HUES6 (cell line): ENCODE results near the gene ADAMTS1.

Experiments
- H3K27ac ChIP-seq: 2 replicates; pipeline ENCODE4 v1.7.0; 2013; ENCODE audit warnings: low read depth, mild to moderate bottlenecking, low read length, inconsistent platforms
- H3K27me3 ChIP-seq: 2 replicates; pipeline ENCODE4 v1.6.1; 2013; ENCODE audit warnings: low read length; ENCODE audit not compliant: control insufficient read depth, insufficient read depth
- H3K36me3 ChIP-seq: 2 replicates; pipeline ENCODE4 v1.6.1; 2013; ENCODE audit warnings: low read length; ENCODE audit not compliant: control insufficient read depth, insufficient read depth
- H3K4me1 ChIP-seq: 2 replicates; pipeline ENCODE4 v1.6.1; 2013; ENCODE audit warnings: low read length; ENCODE audit not compliant: control insufficient read depth, insufficient read depth
- H3K4me3 ChIP-seq: 2 replicates; pipeline ENCODE4 v1.5.1; 2013; ENCODE audit warnings: low read depth, low read length
- H3K9ac ChIP-seq: one replicate; pipeline ENCODE4 v1.6.1; 2013; ENCODE audit warnings: mild to moderate bottlenecking, low read length
- H3K9me3 ChIP-seq: 2 replicates; pipeline ENCODE4 v1.6.1; 2013; ENCODE audit warnings: low read depth, low read length; ENCODE audit not compliant: control insufficient read depth, insufficient read depth

ADAMTS1 gene

DNA sequence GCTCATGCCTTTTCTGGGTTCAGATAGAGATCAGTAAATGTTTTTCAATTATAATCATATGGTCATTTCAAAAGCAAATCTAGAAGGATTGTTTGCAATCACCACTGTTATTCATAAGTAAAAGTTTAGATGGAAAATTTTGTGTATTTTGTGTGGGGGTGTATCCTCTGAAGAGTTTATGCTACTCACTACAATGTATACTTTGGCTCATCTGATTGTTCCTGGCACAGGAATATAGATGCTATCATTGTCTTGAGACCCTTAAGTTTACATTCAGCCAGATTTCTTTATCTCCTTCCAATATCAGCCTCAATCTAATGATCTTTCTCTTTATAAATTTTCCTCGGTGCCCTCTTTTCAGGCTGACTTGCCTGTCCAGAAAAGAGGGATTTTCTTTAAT lies 33.0 kb downstream of the ADAMTS1 start:
- Histone ChIP-seq H3K9ac (no peak overlapping the region), H3K9me3 (no peaks in the 10 kb centered on the region), H3K4me3 (no peak overlapping the region), H3K27ac (no peak overlapping the region), H3K36me3 (no peaks in the 10 kb centered on the region), H3K27me3 (no peaks in the 10 kb centered on the region), H3K4me1 (no peaks in the 10 kb centered on the region)

DNA sequence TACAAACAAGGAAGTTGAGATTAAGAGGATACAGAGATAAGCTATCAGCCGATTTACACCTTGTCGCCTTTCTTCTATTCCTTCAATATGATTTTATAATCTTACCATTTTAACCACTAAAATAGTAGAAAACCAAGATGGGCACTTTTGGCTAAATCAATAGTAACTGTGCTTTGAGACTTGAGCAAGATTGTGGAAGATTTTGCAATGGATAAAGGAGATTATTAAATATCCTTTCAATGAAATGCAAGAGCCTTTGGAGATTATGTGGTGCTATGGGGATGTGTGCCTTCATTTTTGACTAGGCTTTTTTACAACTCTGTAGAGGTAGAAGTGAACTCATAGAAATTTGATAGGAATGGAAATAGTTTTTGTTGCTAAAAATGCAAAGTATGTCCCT lies 33.7 kb downstream of the ADAMTS1 start:
- Histone ChIP-seq H3K27ac (no peak overlapping the region), H3K4me3 (no peak overlapping the region), H3K27me3 (no peaks in the 10 kb centered on the region), H3K36me3 (no peaks in the 10 kb centered on the region), H3K9me3 (no peaks in the 10 kb centered on the region), H3K9ac (no peak overlapping the region), H3K4me1 (no peaks in the 10 kb centered on the region)

DNA sequence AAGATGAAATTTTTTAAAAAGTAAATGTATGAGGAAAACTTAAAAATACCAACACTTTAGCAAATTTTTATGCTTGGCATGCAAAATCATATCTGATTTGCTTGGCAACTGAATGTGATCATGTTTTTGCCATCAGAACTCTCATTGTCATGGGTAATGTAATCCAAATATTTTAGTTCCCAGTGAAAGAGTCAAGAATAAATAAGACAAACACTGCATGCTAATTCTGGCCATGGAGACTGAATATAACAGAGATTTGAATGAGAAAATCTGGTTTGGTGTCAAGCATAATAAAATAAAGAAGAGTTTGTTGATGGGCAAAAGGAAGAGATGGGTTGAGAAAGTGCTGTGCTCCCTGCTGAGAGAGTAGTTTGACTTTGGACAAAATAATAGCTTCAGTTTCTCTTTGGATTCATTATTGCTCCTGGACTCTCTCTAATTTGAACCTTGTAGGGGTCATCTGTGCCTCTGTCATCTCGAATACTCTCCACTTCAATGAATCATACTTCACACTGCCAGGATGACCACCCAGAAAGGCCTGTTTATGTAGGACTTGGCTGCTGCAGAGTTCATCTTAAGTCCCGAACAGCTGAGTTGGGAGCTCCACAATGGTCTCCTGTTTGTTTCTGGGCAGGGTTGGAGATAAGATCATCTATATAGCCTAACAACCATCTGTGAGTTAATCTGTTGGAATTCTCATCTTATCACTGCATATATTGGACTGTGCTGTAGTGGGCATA lies 34.4 kb downstream of the ADAMTS1 start:
- Histone ChIP-seq H3K27ac (no peak overlapping the region), H3K4me1 (no peaks in the 10 kb centered on the region), H3K9ac (no peak overlapping the region), H3K4me3 (no peak overlapping the region), H3K36me3 (no peaks in the 10 kb centered on the region), H3K9me3 (no peaks in the 10 kb centered on the region), H3K27me3 (no peaks in the 10 kb centered on the region)

DNA sequence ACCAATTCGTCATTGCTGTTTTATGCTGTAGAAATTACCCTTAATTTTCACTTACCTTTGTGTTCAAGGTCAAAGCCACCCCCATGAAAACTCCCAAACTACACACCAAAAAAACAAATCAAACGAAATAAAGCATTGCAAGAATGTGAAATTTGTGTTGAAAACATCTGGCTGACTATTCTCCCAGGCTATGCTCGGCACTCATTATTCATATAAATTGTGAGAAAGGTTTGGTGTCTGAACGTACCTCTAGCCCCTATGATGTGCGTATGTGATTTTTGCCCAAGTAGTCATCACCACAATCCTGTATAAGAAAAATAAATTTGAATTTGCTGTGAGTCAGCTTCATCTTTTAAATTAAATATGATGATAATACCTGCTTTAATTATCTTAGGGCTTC lies 34.9 kb downstream of the ADAMTS1 start:
- Histone ChIP-seq H3K4me3 (no peak overlapping the region), H3K27ac (no peak overlapping the region), H3K36me3 (no peaks in the 10 kb centered on the region), H3K4me1 (no peaks in the 10 kb centered on the region), H3K9me3 (no peaks in the 10 kb centered on the region), H3K27me3 (no peaks in the 10 kb centered on the region), H3K9ac (no peak overlapping the region)

DNA sequence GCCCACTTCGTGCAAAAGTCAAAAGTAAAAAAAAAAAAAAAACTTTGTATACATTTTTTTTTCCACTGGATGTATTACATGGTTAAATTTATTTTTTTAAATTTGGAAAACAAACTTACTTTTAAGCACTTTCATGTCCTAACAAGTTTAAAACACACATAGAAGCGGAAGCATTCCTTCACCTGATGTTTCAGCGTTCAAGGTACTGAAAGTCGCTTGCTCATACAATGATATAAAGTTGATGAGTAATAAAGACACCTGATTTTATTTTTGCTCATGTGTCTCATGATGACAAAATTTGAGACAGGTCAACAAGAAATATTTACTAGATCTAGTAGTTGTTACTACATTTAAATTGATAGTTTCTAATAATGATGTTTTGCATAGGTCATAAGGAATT lies 35.5 kb downstream of the ADAMTS1 start:
- no peaks in the 10 kb centered on the region for H3K9me3 ChIP-seq
- H3K4me1 ChIP-seq, result no peaks in the 10 kb centered on the region
- no peaks in the 10 kb centered on the region for H3K36me3 ChIP-seq
- H3K27ac ChIP-seq, result no peak overlapping the region
- H3K27me3 ChIP-seq, result no peaks in the 10 kb centered on the region
- H3K4me3 ChIP-seq, result no peak overlapping the region
- H3K9ac ChIP-seq, result no peak overlapping the region

DNA sequence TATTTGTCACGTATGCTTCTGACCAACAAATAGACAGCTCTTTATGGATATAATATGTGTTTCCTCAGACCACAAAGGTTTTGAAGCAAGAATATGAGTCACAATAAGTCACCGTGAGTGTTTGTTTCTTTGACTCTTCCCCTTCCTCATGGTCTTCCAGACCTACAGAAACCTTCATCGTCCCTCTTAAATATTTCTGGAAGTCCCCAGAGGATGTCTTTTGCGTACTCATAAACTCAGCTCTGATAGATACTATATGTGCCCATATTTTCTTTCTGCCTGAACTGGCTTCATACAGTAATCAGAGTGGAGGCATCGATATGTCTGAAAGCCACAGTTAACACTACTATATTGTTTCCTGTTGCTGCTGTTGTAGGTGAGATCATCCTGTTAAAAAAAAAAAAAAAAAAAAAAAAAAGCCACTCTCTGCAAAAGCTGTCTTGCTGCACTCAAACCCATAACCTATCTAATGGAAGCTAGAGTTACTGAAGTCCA lies 38.4 kb downstream of the ADAMTS1 start:
- H3K27me3 ChIP-seq, result no peaks in the 10 kb centered on the region
- H3K4me3 ChIP-seq, result no peak overlapping the region
- H3K27ac ChIP-seq, result no peak overlapping the region
- H3K36me3 ChIP-seq, result no peaks in the 10 kb centered on the region
- no peaks in the 10 kb centered on the region for H3K9me3 ChIP-seq
- no peak overlapping the region for H3K9ac ChIP-seq
- peaks cover 1% of the 10 kb centered on the region; the same call in 1 of the 2 replicates for H3K4me1 ChIP-seq

DNA sequence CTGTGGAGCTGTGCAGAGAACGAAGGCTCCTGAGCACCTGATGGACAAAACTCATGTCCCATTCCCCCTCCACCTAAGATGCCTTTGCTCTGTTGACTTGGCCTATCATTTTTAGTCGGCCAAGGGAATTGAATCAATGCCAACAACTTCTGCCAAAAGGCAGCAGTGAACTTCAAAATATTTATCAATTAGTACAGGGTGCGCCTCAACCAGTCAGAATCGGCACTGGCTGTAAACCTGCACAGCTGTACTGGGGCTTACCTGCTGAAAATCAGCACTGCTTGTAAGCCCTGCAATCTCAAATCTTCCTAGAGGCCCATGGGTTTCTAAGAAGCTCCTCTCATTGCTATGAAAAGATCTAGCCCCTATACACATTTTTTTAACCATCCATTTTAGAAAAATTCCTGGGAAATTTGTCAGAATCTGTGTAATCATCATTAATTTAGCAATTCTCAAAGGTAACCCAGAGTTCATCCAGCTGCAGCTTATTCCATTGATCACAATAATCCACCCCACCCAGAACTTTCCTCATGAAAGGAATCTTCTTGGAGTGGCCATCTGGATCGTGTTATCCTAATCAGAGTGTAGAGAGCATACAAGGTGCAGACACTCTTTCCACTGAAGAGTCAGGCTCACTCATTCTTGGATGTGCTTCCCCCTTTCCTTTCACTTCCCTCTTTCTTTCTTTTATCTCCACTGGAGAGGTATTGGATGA lies 40.2 kb downstream of the ADAMTS1 start:
- Histone ChIP-seq H3K4me1 (peaks cover 9% of the 10 kb centered on the region), H3K36me3 (no peaks in the 10 kb centered on the region), H3K4me3 (no peak overlapping the region), H3K27me3 (no peaks in the 10 kb centered on the region), H3K9me3 (no peaks in the 10 kb centered on the region), H3K27ac (no peak overlapping the region), H3K9ac (no peak overlapping the region)

DNA sequence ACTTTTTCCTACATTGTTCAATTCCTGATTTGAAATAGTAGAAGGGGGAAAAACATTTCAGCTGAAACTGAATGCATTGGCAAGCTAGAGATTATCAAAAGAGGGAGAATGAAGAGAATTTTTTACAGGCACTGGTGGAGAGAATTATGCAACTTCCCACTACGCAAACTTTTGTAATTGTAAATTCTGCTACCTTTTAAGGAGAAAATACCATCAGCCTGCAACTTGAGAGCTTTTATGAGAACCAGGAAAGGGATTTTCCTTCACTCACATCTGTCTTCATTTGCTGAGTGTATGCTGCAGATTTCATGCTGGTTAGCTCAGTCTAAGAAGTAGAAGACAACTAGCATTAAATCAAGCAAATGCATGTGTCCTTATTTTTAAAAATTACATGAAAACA lies 43.7 kb downstream of the ADAMTS1 start:
- Histone ChIP-seq H3K9me3 (no peaks in the 10 kb centered on the region), H3K4me3 (no peak overlapping the region), H3K4me1 (peaks cover 9% of the 10 kb centered on the region), H3K27me3 (no peaks in the 10 kb centered on the region), H3K9ac (no peak overlapping the region), H3K27ac (no peak overlapping the region), H3K36me3 (no peaks in the 10 kb centered on the region)

DNA sequence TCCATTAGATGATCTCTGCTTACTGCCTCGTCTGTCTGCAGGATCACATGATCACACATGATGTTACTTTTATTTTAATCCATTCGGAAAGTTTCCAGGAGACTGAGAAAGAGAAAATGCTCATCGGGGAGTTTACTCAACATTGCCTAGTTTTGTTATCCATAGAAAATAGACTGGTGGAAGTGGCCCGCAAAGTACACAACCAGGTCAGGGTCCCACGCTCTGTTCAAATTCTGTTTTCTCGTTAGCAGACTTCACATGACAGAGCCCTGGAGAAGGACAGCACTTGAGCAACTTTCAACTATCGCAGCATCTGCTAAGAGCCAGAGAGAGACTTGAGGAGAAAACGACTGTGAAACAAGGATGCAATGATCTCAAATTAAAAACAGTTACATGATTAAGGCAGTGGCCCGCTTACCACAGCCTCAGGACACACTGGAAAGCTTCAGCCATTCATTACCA lies 44.2 kb downstream of the ADAMTS1 start:
- Histone ChIP-seq H3K4me1 (peaks cover 9% of the 10 kb centered on the region), H3K36me3 (no peaks in the 10 kb centered on the region), H3K9me3 (no peaks in the 10 kb centered on the region), H3K9ac (no peak overlapping the region), H3K27me3 (no peaks in the 10 kb centered on the region), H3K27ac (no peak overlapping the region), H3K4me3 (no peak overlapping the region)

DNA sequence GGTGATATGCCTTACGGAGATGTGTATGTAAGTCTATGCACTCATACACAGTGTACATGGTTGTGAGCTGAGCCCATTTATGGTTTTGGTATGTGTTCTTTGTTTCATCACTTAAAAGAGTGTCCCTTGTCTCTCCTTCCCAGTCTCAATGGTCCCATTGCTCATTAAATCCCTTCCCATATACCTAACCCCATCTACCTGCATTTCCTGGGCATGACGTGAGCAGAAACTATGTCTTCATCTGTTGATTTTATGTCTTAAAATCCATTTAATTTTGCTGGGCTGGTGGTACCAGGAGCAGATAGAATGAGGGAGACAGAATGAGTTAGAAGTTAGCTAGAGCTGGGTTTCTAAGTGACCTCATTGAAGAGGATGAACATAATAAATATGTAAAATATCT lies 44.8 kb downstream of the ADAMTS1 start:
- H3K27me3 ChIP-seq, result no peaks in the 10 kb centered on the region
- peaks cover 9% of the 10 kb centered on the region for H3K4me1 ChIP-seq
- no peaks in the 10 kb centered on the region for H3K36me3 ChIP-seq
- no peak overlapping the region for H3K4me3 ChIP-seq
- H3K27ac ChIP-seq, result no peak overlapping the region
- H3K9ac ChIP-seq, result no peak overlapping the region
- H3K9me3 ChIP-seq, result no peaks in the 10 kb centered on the region

DNA sequence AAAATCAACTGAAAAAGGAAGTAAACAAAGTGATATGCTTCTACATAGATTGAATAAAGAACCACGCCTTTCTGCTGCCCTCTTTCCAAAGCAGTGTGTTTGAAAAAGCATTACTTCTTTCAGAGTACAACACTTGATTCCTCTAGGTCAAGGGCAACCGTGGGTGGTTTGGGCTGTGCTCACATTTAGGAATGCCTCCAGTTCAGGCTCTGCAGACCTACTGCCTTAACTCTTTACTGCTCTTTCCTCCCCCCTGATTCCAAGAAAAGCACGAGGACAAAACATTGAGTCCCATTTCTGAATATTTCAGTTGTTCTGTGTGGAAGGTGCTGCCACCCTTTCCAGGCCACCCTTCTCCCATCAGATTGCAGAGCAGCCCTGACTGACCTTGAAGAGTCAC lies 45.2 kb downstream of the ADAMTS1 start:
- Histone ChIP-seq H3K9ac (no peak overlapping the region), H3K36me3 (no peaks in the 10 kb centered on the region), H3K27me3 (no peaks in the 10 kb centered on the region), H3K4me1 (peaks cover 9% of the 10 kb centered on the region), H3K9me3 (no peaks in the 10 kb centered on the region), H3K4me3 (no peak overlapping the region), H3K27ac (no peak overlapping the region)
